Hematopoietic multipotent progenitor cell treated with erythropoietin and hydrocortisone succinate and interleukin-3 and kit ligand, for 6 days (in vitro differentiated cells): ENCODE data around the gene ATRNL1.
"Not testable (repeated sequence)": the region's sequence is repeated elsewhere in the genome, so short reads cannot be mapped to it uniquely, and the experiment has no call there.

ENCODE experiments used
- DNase-seq: peaks from one replicate; pipeline ENCODE4 v3.0.0-alpha.2; 2015

ATRNL1 gene

DNA sequence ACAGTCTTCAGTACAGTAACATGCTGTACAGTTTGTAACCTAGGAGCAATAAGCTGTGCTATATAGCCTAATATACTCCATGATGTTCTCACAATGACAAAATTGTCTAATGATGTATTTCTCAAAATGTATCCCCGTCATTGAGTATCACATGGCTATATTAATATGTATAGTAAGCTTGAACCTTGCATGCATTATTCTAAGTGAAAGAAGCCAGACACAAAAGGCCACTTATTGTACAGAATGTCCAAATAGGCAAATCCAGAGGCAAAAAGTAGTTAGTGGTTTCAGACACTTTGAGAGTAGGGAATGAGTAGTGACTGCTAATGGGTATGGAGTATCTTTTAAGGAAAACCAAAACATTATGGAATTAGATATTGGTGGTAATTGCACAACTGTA, 545.1 kb downstream of the ATRNL1 start:
- DNase-seq = no peak

DNA sequence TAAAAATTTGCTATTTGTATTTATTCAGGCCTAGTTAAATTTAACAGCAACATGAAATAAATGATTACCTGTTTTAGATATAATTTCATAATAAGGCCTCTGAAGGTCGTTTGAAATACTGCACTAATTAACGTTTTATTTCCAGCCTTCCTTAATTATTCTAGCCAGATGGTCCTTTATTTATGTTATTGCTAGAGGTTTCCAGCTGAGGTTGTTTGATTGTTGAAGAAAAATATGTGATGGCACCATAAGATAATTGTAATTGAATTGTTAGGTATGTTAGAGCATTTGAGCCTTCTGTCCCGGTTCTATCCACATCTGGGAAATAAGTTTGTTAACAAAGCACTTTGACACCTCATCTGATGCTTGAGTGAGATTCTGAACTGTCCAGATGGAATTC, 556.1 kb downstream of the ATRNL1 start:
- DNase-seq = no peak

DNA sequence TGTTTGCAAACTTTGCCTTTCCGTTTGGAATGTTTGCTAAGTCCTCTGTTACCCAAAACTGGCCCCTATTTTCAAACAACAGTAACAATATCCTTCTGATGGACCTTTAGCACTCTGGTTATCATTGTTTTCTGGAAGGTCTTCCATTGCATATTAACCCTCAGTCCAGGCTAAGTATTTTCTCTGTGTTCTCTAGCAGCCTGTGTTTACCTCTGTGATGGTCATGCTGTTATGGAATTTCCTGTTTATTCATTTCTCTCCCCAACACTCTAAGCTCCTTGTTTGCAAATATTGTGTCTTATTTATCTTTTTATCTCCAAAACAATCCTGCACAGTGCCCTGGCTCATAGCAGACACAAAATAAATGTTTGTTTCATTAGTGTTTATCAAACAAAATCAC, 560.3 kb downstream of the ATRNL1 start:
- DNase-seq = no peak

DNA sequence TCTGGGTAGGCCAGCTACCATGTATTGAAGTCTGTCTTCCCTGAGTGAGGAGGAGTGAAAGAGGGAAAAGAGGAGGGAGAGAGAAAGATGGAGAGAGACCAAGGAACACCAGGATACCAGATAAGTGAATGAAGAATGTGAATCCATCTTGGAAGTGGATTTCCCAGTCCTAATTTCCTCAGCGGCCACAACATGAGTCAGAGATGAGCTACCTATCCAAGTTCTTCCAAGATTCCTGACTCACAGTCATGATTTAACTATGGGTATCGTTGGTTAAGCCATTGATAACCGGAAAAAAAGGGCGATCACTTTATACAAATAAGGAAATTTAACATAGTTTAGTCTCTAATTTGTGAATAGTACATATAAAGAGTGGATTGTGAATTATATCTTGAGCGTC, 561.8 kb downstream of the ATRNL1 start:
- no peak for DNase-seq

DNA sequence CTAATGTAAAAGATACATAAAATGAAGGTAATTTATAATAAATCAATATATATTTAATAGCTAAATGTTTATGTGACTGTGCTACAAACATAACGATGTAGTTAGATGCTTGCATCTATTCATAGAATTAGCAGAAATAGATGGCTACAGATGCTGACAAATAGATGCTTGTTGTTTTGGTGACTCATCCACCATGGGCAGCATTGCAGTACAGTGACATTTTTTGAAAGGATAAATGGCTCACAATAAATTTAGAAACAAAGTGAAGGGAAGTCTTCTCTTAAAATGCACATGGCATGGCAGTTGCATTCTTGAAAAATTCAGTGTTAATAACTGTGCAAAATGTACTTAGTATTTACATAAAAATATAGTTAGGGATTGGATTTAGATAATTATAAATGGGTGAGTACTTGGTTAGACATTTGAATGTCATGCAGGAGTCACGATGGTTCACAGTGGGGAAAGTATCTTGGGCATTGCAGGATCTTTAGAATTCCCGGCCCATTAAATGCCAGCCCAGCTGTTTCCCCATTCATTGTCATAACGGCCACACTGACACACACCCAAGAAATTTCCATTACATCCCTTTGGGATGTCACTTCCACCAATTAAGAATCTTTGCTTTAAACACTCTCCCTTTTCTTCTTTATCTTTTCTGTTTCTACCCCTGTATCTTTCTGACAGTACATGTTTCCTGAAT, 564.1 kb downstream of the ATRNL1 start:
- DNase-seq = no peak

DNA sequence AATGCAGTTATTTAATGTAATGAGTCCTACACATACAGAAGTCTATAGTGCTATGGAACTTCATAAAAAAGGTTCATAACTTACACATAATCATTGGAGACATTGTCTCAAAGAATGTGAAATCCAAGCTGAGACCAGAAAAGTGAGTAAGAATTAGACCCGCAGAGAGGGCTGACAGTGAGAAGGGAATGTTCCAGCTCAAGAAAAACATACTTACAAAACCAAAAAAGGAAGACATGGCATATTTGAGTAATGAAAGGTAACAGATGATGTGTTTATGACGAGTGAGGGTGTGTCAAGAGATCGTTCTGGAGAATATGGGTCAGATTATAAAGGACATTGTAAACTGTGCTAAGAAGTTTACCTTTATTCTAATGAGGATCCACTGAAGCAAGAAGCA, 566.5 kb downstream of the ATRNL1 start:
- DNase-seq = no peak

DNA sequence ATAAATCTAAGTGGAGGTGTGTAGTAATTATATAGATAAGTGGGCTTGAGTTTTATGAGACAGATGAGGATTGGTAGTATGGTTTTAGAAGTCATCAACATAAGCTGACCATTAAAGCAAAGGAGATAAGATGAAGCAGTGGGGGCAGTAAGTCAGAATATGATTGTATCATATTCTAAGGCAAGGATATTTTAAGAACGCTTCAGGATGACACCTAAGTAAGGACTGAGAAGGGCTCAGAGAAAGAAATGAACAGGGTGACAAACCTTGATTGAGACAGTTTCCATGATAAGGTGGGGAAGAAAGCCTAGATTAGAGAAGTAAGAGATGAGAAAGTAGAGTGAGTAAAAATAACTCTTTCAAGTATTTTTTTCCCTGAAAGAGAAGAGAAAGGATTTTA, 567.2 kb downstream of the ATRNL1 start:
- DNase-seq = no peak

DNA sequence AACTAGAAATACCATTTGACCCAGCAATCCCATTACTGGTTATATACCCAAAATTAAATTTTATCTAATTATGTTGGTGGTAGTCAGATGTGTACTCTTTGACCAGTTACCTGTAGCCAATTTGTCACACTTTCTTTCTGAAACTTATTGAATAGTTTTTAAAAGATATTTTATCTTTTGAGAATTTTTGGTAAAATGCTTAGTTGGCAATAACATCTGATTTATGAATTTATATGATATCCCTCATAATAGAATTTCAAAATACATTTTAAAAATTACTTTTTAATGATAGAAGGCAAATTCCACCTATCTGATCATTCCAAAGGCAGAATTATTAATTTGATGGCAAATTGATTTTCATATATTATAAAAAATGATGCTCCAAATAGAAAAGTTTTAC, 569.3 kb downstream of the ATRNL1 start:
- no peak for DNase-seq

DNA sequence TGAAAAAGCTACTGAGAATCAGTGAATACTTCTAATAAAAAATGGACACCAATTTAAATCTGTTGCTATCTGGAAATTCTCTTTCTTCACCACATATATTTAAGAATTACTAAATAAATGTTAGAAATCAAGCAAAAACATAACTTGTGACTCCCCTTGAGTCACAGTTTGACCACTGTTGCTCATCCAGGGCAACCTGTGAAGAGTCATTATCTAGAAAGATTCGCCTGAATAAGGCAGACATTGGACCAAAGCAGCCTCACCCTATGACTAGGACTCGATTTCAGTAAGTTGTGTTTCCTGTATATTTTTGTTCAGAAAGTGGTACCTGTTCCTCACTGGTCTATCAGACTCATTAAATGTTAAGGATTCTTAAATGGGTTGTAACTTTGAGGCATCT, 572.4 kb downstream of the ATRNL1 start:
- DNase-seq = no peak

DNA sequence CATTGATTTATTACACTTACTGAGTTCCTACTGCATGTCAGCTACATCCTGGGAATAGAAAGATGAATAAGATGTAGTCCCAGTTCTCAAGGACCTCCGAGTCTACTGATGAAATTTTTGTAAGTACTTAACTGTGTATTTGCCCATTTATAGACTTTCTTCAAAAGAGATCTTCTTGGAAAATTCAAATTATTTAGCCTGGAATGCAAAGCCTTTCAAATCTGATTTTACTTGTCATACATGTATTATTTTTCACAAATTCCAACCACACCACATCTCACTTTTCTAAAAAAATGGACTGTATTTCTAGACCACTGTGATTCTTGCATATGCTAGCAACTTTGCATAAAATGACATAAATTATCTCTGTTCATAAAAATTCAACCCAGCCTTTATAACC, 581.3 kb downstream of the ATRNL1 start:
- no peak for DNase-seq

DNA sequence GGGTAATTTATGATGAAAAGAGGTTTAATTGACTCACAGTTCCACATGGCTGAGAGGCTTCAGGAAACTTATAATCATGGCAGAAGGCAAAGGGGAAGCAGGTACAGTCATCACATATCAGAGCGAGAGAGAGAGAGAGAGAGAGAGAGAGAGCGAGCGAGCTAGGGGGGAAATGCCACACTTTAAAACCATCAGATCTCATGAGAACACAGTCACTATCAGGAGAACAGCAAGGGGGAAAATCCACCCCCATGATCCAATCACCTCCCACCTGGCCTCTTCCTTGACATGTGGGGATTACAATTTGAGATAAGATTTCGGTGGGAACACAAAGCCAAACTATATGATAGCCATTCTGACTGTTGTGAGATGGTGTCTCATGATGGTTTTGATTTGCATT, 603.6 kb downstream of the ATRNL1 start:
- no peak for DNase-seq

DNA sequence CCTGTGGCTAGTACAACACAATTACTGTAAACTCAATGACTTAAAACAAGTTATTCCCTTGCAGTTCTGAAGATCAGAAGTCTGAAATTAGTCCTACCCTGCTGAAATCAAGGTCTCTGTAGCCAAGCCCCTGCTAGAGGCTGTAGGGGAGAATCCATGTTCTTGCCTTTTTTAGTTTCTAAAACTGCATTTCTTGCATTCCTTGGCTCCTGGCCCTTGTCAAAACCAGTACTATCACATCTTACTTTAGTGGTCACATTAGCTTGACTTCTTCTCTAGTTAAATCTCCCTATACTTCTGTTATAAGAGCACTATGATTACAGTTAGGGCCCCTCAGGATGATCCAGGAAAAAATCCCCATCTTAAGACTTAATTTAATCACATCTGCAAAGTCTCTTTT, 612.9 kb downstream of the ATRNL1 start:
- no peak for DNase-seq

DNA sequence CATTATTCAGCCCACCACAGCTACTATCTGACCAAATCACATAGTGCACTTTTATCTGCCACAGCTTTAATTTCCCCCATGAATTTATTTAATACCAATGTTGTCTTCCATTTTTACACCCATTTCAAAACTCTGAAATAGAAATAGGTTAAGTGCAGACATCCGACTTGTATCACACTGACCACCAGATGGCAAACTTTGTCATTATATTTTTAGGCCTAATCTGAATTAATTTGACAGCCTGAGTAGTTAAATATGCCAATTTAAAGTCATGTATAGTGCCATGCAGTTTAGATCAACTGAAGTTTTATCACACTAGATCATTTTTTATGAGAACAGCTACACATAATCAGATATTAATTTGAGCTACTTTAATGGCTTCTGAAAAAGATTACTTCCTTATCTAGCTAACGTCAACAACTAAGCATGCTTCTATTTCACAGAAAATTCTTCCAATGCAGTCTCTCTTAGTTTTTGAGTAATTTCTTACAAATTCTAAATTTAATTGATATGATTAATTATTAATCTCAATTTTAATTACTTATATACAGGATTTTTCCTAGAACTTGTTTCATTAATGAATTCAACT, 613.4 kb downstream of the ATRNL1 start:
- DNase-seq = peak; percentile 49

DNA sequence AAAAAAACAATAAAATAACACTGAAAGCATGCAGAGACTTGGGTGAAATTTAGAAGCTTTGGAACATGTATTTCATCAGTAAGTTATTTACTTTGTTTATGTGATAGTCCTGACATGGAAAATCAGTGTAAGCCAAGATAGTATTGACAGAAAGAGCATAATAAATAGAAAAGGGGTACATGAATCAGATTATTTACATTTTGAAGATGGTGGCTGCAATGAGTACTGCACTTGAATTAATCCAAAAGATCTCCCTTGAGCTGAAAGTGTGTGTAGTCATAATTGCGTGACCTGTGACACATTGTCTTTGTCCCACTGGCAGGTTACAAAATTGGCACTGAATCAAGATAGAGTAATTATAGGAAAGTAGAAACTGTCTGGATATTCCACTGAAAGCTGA, 617.0 kb downstream of the ATRNL1 start:
- DNase-seq = no peak

DNA sequence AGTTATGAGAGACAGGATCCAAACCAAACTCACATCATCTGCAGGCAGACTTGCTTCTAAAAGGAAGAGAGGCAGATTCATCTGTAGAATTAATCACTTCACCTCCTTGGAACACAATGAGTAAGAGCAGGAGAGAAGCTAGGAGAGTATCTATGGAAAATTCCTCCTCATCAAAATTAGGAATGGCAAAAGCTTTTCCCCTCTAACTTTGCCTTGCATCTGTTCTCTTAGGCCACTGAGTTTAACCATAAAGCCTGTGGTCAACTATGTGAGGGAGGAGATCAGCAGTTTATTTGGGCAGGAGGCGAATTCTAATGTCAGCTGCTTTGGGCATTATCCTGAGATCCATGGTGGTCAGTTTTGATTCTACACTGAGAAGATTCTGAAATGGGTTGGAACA, 618.1 kb downstream of the ATRNL1 start:
- DNase-seq = no peak

DNA sequence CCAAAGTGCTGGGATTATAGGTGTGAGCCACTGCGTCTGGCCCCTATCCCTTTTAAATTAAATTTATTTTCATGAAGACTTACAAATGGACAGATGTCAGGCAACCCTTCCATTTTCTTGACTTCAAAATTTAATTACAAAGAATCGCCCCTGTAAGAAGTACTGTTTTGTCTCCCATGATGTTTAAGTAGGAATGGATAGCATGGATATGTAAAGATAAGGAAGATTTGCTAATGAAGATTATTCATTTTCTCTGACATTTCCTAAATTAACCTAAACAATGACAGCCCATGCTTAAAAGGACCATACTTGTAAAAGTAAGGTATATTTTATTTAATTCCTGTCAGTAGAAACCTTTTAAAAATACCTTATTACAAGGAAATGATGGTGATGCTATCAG, 627.0 kb downstream of the ATRNL1 start:
- no peak for DNase-seq

DNA sequence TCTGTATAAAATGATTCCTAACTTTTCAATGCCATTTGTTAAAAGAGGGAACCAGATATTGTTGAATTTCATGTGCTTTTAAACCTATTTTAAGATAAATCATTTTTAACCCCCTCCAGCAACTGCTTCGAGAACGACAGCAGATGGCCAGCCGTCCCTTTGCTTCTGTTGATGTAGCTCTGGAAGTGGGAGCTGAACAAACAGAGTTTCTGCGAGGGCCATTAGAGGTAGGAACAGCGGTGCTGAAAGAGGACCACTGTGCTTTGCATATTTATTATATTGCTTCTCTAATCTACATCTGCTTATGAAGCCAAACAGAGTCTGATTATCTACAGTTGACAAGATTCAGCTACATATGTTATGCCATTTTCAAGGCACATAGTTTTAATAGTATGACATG, 634.0 kb downstream of the ATRNL1 start:
- no peak for DNase-seq

DNA sequence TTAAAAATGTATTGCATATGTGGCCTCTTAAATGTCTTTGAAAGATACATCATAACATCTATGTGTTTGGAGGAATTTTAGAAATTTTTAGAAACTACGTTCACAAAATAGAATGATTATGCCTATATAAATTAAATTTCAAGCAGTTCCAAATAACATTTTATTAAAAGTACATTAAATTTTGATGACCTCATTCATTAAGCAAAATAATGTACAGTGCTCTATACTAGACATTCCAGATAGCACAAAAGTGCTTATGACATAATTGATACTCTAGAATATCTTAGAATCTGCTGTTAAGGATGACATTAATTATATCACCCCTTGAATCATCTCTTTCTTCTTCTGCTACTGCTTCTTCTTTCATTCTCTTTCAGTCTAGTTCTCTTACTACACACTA, 650.9 kb downstream of the ATRNL1 start:
- DNase-seq = no peak

DNA sequence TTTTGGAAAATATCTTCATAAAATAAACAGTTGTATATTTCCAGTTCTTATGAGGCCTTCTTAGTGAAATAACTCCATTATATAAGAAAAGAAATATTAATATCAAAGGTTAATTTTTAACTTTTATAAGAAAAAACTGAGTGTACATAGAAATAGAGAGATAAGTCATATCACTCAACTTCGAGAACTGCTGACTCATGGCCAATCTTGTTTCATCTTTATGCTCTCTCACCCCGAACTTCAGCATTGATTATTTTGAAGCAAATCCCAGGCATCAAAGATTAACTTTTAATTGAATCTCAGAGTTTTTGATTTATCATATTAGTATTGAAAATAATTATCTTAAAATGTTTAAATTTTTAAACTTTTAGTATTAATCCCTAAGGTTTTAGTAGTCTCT, 652.8 kb downstream of the ATRNL1 start:
- no peak for DNase-seq

DNA sequence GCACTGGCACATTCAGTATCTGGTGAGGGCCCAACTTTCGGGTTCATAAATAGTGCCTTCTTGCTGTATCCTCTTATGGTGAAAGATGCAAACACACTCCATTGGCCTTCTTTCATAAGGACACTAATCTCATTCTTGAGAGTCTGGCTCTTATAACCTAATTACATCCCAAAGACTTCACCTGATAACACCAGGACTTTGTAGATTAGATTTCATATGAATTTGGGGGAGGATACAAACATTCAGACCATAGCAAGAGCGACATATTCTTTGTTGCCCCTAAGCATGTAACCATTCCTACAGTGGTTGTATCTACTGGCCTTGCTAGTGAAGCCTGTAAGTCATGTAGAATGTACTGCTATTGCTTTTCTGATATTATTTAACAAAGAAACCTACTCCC, 654.6 kb downstream of the ATRNL1 start:
- no peak for DNase-seq

DNA sequence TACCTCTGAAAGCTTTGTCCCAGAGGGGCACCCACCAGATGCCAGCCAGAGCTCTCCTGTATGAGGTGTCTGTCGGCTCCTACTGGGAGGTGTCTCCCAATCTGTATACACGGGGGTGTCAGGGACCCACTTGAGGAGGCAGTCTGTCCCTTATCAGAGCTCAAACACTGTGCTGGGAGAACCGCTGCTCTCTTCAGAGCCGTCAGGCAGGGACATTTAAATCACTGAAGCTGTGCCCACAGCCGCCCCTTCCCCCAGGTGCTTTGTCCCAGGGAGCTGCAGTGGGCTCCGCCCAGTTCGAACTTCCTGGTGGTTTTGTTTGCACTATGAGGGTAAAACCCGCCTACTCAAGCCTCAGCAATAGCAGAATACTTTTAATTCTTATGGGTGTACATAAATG, 665.3 kb downstream of the ATRNL1 start:
- not testable (repeated sequence) for DNase-seq

DNA sequence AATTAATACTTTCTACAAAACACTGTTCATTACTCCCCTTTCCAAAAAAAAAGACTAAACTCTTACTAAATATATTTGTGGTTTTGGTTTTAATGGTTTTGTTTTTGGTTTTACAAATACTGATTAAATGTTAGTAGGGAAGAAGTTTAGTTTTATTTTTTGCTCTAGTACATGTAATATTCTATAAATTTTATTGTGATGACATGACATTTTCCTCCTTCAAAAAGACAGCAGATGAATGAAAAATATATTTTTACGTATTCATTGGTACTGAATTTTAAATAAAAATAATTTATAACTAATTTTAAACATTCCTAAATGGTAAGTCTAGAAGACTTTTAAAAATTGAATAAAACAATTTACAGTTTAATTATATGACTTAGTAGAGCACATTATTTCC, 667.0 kb downstream of the ATRNL1 start:
- no peak for DNase-seq

DNA sequence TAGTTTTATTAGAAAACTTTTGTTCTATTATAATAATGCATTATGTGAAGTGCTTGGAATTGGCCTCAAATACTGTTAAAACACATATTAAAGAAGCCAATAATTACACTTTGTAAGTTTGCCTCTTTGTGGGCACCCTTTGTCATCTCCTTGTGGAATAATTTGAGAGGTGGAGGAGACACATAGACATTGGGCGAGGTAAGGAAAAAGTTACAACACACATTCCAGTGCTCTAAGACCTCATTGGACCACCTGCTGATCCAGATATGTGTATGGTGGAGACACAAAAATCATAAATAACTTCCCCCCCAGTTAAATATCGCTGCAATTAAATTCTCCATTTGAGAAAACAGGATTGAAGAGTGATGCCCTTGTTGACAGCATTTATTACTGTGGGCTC, 668.0 kb downstream of the ATRNL1 start:
- no peak for DNase-seq

DNA sequence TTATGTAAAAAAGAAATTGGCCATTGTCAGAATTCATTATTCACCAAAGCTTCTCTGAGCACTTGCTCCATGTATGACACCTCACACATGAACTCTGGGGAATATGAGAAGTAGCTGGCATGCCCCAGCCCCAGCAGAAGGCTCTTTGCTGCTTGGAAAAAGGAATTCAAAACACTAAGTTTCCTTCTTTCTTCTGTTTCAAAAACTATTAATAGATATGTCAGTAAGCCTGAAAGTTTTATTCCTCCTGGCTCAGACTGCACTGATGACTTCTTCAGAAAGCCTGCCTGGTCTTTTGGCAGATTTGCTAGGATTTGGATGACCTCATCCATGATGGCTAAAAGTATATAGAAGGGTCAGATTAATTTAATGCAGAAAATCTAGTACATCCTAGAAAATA, 668.9 kb downstream of the ATRNL1 start:
- DNase-seq = no peak

DNA sequence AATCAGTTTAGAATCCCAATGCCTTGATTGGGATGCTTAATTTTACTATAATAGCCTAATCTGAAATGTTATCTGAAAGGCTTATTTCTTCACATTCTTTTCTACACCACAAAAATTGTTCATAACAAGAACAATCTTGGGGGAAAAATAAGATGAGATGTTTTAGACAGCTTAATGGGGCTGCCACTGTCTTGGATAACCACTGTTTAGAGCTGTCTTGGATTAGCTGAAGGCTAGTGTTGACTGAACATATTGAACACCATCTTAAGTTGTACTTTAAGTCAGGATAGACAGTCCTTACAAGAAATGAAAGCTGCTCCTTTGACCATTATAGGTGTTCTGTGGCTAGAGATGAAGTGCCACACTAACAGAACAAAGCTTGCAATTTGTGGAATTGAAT, 678.6 kb downstream of the ATRNL1 start:
- DNase-seq = no peak
